Inflammatory macrophage treated with lipopolysaccharide for 4 hours (primary cell): ENCODE measurements around the gene SREK1.

Experiments used
- DNase-seq: peaks from one replicate; pipeline ENCODE4 v3.0.0-alpha.2; 2020

The SREK1 gene

GRCh38 chr5:66224274-66224673, 80.2 kb downstream of the SREK1 start:
- DNase-seq = no peak

DNA sequence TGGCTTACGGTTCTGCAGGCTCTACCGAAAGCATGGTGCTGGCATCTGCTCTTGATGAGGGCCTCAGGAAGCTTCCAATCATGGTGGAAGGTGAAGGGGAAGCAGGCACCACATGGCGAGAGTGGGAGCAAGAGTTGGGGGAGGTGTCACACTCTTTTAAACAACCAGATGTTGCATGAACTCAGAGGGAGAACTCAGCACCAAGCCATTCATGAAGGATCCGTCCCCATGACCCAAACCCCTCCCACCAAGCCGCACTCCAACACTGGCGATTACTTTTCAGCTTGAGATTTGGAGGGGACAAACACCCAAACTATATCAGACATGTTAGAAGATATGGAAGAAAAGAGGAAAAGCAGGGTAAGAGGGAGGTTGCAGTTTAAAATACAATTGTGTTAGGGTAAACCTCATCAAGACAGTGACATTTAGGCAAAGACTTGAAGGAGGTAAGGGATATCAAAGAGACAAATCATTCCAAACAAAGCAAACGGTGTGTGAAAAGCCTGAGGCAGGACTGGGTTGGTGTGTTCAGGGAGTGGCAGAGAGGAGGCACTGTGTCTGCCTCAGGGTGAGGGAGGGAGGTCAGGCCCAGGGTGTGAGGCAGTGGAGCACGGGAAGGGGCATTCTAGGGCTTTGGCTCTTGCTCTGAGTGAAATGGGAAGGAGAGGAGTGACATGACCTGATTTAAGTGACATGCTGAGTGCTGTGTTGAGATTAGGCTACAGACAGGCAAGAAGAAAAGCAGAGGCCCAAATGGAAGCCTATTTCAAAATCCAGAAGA, 80.9 kb downstream of the SREK1 start:
- DNase-seq = no peak

DNA sequence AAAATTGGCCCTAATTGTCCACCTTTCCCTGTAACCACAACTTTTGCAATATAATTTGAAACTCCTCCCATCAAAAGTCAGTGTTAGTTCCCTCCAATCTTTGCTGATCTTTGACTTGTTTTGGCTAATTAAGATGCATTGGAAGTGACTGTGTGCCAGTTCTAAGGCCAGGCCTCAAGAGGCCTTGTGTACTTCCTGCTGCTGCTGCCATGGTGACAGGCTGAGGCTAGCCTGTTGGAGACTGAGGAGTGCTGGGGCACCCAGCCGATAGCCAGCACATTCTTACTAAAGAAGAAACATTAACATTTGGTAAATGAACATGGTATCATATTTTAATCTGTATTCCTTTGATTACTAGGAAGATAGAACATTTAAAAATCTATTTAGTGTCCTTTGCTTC, 86.5 kb downstream of the SREK1 start:
- DNase-seq = no peak

- no peak for DNase-seq
Observed at GRCh38 chr5:66231508-66231907, 87.4 kb downstream of the SREK1 start.

GRCh38 chr5:66232275-66232674, 88.2 kb downstream of the SREK1 start:
- no peak for DNase-seq

DNA sequence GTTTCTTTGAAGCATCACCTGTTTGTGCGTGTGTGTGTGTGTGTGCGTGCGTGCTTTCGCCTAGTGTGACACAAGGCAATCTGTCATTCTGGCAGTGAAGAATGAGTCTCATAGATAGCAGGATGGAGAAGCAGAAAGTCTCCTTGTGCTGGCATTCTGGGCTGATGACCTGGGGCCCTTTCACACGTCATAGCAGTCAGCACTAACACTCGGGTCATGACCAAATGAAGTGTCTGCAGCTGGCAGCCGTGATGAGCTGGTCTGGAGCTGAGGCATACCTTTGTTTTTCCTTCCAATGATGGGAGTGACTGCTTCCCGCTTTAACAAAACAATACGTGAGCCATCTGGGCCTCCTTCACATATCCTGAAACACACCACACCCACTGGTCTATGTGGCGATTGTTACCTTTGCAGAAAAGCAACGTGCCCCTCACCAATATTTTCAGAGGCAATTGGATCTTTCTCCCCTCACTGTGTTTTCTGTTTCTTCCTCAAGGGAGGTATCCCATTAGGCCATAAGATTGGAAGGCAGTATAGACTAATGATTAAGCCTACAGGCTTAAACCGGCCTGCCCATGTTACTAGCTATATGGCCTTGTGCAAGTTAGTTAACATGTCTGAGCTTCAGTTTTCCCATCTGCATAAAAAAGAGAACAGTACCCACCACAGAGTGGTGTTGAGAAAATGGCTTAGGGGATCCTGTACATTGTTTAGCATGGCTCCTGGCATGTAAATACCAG, 88.8 kb downstream of the SREK1 start:
- DNase-seq = no peak
